ENCODE measurements around the gene CREM.

DNA sequence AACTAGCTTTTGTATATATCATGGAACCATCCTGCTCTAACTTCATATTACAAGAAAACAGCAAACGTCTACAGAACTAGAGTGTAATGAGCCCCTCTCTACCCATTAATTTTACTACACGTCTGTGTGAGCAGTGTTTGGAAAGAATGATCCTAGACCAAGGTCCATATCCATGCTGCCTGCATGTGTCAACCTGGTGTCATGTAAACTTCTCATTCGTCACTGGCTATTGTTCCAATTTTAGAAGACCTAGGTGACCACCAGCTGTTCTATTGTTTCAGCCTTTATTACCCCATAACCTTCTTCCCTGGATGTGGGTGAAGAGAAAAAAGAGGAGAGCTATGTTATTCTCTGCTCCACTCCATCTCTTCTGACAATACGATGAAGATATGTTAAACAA, 77.1 kb downstream of the CREM start:
- TF ChIP-seq POU6F1 (CRISPR knock-in tag; IDR thresholded peaks at IDR 0.05; ENCODE audit: borderline replicate concordance, low read depth) (no peak), ZFP3 (CRISPR knock-in tag; IDR thresholded peaks at IDR 0.05) (no peak), ARNTL (CRISPR knock-in tag; IDR thresholded peaks at IDR 0.05; ENCODE audit: borderline replicate concordance, low read depth) (no peak), ZNF8 (CRISPR knock-in tag; IDR thresholded peaks at IDR 0.05) (no peak), ZC3H10 (CRISPR knock-in tag; IDR thresholded peaks at IDR 0.05) (no peak), SNAI2 (CRISPR knock-in tag; IDR thresholded peaks at IDR 0.05) (no peak), ZFP30 (CRISPR knock-in tag; IDR thresholded peaks at IDR 0.05) (no peak), CSDC2 (CRISPR knock-in tag; IDR thresholded peaks at IDR 0.05) (no peak), ISL1 (CRISPR knock-in tag; IDR thresholded peaks at IDR 0.05) (no peak), TCF4 (CRISPR knock-in tag; IDR thresholded peaks at IDR 0.05; ENCODE audit: borderline replicate concordance) (no peak), TOX (CRISPR knock-in tag; IDR thresholded peaks at IDR 0.05; ENCODE audit: borderline replicate concordance) (no peak)
- TF ChIP-seq, protein P1, sequence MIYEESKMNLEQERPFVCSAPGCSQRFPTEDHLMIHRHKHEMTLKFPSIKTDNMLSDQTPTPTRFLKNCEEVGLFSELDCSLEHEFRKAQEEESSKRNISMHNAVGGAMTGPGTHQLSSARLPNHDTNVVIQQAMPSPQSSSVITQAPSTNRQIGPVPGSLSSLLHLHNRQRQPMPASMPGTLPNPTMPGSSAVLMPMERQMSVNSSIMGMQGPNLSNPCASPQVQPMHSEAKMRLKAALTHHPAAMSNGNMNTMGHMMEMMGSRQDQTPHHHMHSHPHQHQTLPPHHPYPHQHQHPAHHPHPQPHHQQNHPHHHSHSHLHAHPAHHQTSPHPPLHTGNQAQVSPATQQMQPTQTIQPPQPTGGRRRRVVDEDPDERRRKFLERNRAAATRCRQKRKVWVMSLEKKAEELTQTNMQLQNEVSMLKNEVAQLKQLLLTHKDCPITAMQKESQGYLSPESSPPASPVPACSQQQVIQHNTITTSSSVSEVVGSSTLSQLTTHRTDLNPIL (CRISPR knock-in tag; IDR thresholded peaks at IDR 0.05; ENCODE audit: low read depth) = no peak
- TF ChIP-seq, protein P2, sequence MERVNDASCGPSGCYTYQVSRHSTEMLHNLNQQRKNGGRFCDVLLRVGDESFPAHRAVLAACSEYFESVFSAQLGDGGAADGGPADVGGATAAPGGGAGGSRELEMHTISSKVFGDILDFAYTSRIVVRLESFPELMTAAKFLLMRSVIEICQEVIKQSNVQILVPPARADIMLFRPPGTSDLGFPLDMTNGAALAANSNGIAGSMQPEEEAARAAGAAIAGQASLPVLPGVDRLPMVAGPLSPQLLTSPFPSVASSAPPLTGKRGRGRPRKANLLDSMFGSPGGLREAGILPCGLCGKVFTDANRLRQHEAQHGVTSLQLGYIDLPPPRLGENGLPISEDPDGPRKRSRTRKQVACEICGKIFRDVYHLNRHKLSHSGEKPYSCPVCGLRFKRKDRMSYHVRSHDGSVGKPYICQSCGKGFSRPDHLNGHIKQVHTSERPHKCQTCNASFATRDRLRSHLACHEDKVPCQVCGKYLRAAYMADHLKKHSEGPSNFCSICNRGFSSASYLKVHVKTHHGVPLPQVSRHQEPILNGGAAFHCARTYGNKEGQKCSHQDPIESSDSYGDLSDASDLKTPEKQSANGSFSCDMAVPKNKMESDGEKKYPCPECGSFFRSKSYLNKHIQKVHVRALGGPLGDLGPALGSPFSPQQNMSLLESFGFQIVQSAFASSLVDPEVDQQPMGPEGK (CRISPR knock-in tag; IDR thresholded peaks at IDR 0.05; ENCODE audit: borderline replicate concordance) = no peak
- TF ChIP-seq, protein P3, sequence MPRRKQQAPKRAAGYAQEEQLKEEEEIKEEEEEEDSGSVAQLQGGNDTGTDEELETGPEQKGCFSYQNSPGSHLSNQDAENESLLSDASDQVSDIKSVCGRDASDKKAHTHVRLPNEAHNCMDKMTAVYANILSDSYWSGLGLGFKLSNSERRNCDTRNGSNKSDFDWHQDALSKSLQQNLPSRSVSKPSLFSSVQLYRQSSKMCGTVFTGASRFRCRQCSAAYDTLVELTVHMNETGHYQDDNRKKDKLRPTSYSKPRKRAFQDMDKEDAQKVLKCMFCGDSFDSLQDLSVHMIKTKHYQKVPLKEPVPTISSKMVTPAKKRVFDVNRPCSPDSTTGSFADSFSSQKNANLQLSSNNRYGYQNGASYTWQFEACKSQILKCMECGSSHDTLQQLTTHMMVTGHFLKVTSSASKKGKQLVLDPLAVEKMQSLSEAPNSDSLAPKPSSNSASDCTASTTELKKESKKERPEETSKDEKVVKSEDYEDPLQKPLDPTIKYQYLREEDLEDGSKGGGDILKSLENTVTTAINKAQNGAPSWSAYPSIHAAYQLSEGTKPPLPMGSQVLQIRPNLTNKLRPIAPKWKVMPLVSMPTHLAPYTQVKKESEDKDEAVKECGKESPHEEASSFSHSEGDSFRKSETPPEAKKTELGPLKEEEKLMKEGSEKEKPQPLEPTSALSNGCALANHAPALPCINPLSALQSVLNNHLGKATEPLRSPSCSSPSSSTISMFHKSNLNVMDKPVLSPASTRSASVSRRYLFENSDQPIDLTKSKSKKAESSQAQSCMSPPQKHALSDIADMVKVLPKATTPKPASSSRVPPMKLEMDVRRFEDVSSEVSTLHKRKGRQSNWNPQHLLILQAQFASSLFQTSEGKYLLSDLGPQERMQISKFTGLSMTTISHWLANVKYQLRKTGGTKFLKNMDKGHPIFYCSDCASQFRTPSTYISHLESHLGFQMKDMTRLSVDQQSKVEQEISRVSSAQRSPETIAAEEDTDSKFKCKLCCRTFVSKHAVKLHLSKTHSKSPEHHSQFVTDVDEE (CRISPR knock-in tag; IDR thresholded peaks at IDR 0.05) = no peak

All from SK-N-SH treated with all-trans-retinoic acid at 6 μM for 48 hours (cell line).